B cell (primary cell): ENCODE results near the gene MRAS.

Experiments used
- EZH2 ChIP-seq: IDR thresholded peaks from 2 replicates; pipeline ENCODE4 v1.6.1; 2012; ENCODE audit warnings: borderline replicate concordance, low read depth, mild to moderate bottlenecking, moderate library complexity, low read length; ENCODE audit not compliant: insufficient read depth, poor library complexity, severe bottlenecking
- TF ChIP-seq, protein P1 (sequence below): fragments of 200-600 bp; IDR thresholded peaks from one replicate; pipeline ENCODE4 v1.8.0; 2022; ENCODE audit warnings: antibody characterized with exemption, mild to moderate bottlenecking

DNA sequence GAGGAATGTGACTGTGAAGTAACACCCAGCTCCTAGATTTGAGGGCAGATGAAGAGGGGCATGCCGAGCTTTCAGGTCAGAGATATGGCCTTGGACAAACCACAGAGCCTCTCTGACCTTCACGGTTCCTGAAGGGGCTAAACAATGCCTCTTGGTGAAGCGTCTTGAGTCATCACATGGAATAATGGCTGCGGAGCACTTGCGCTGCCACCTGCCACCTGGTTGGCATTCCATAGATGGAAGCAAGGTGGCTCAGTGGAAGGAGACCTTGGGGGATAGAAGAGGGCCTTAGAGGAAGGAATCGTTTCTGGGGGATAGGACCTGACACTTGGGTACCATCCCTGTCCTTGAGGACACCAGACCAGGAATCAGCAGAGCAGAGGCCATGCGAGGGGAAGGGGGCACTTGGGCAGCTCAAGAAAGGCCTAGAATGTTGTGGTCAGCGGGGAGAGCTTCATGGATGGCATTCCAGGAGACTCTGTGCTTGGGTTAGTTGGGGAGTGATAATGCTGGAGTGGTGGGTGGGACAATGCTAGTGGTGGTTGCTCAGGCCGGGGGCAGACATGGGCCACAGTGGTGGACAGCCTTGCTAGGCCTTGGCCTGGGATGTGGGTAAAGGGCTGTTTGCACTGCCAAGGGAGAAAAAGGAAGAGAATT is 12.6 kb downstream of the MRAS start:
- TF ChIP-seq, protein P1, sequence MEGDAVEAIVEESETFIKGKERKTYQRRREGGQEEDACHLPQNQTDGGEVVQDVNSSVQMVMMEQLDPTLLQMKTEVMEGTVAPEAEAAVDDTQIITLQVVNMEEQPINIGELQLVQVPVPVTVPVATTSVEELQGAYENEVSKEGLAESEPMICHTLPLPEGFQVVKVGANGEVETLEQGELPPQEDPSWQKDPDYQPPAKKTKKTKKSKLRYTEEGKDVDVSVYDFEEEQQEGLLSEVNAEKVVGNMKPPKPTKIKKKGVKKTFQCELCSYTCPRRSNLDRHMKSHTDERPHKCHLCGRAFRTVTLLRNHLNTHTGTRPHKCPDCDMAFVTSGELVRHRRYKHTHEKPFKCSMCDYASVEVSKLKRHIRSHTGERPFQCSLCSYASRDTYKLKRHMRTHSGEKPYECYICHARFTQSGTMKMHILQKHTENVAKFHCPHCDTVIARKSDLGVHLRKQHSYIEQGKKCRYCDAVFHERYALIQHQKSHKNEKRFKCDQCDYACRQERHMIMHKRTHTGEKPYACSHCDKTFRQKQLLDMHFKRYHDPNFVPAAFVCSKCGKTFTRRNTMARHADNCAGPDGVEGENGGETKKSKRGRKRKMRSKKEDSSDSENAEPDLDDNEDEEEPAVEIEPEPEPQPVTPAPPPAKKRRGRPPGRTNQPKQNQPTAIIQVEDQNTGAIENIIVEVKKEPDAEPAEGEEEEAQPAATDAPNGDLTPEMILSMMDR: no peak
- TF ChIP-seq EZH2: no peak
